ENCODE measurements around the gene SRSF11. TPM values are rescaled to one million over a fixed set of nuclear protein-coding genes. Genes with fewer than 3 reads are reported as not detected.

SRSF11 gene
- total and polyA plus RNA-seq, 4 donors: 36.8 to 130 (median 96.6) TPM

- TF ChIP-seq, protein P1, sequence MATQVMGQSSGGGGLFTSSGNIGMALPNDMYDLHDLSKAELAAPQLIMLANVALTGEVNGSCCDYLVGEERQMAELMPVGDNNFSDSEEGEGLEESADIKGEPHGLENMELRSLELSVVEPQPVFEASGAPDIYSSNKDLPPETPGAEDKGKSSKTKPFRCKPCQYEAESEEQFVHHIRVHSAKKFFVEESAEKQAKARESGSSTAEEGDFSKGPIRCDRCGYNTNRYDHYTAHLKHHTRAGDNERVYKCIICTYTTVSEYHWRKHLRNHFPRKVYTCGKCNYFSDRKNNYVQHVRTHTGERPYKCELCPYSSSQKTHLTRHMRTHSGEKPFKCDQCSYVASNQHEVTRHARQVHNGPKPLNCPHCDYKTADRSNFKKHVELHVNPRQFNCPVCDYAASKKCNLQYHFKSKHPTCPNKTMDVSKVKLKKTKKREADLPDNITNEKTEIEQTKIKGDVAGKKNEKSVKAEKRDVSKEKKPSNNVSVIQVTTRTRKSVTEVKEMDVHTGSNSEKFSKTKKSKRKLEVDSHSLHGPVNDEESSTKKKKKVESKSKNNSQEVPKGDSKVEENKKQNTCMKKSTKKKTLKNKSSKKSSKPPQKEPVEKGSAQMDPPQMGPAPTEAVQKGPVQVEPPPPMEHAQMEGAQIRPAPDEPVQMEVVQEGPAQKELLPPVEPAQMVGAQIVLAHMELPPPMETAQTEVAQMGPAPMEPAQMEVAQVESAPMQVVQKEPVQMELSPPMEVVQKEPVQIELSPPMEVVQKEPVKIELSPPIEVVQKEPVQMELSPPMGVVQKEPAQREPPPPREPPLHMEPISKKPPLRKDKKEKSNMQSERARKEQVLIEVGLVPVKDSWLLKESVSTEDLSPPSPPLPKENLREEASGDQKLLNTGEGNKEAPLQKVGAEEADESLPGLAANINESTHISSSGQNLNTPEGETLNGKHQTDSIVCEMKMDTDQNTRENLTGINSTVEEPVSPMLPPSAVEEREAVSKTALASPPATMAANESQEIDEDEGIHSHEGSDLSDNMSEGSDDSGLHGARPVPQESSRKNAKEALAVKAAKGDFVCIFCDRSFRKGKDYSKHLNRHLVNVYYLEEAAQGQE (IDR thresholded peaks at IDR 0.05): no peak
- TF ChIP-seq, protein P2, sequence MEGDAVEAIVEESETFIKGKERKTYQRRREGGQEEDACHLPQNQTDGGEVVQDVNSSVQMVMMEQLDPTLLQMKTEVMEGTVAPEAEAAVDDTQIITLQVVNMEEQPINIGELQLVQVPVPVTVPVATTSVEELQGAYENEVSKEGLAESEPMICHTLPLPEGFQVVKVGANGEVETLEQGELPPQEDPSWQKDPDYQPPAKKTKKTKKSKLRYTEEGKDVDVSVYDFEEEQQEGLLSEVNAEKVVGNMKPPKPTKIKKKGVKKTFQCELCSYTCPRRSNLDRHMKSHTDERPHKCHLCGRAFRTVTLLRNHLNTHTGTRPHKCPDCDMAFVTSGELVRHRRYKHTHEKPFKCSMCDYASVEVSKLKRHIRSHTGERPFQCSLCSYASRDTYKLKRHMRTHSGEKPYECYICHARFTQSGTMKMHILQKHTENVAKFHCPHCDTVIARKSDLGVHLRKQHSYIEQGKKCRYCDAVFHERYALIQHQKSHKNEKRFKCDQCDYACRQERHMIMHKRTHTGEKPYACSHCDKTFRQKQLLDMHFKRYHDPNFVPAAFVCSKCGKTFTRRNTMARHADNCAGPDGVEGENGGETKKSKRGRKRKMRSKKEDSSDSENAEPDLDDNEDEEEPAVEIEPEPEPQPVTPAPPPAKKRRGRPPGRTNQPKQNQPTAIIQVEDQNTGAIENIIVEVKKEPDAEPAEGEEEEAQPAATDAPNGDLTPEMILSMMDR (IDR thresholded peaks at IDR 0.05; ENCODE audit: low read depth, low read length, missing input control): no peak
Measured at GRCh38 chr1:70204600-70204999, 16.6 kb upstream of the SRSF11 start (continued).

DNA sequence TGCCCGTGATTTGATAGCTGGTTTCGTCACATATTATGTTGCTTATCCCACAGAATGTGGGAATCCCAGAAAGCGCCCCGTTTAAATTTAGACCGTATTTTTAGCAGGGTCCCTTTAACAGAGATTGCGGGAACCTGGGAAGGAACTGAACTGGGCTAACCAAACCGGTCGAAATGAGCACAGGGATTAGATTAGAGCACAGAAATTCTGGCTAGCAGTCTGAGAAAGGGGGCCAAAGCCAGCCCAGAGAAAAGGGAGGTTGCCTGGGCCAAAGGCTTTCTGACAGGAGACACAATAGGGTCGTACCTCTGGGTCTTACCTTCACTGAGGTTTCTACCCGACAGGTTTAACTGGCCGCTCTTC, 16.1 kb upstream of the SRSF11 start:
- Histone ChIP-seq H3K4me3 (ENCODE audit: low read depth in 1 of 3, low read length in 3 of 3) (peak overlapping the region; percentile 65 to 97 (median 92)), H3K27me3 (ENCODE audit: control insufficient read depth in 4 of 4, insufficient read depth in 4 of 4, low read length in 3 of 4) (no peaks in the 10 kb centered on the region), H3K4me1 (ENCODE audit: control insufficient read depth in 4 of 4, insufficient read depth in 4 of 4, low read length in 3 of 4) (peaks cover 6 to 36% (median 23%) of the 10 kb centered on the region in 4 donors), H3K9me3 (ENCODE audit: control insufficient read depth in 4 of 4, low read length in 3 of 4) (no peaks in the 10 kb centered on the region), H3K36me3 (ENCODE audit: control insufficient read depth in 4 of 4, insufficient read depth in 3 of 4, low read depth in 1 of 4, low read length in 3 of 4) (peaks cover 0 to 4% (median 1%) of the 10 kb centered on the region in 4 donors), H3K27ac (ENCODE audit: low read depth in 1 of 2, low read length in 2 of 2) (peak overlapping the region; percentile 80 to 85), H3K9ac (ENCODE audit: low read depth in 1 of 2, low read length in 2 of 2) (peak overlapping the region; percentile 88 to 95)
- TF ChIP-seq, protein P3, sequence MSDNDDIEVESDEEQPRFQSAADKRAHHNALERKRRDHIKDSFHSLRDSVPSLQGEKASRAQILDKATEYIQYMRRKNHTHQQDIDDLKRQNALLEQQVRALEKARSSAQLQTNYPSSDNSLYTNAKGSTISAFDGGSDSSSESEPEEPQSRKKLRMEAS (IDR thresholded peaks at IDR 0.05): no peak
- no peak for DNase-seq (ENCODE audit: low spot score)
- WGBS: under 1% methylated on average over 11 of the region's 11 CpGs

GRCh38 chr1:70205434-70206118, 15.6 kb upstream of the SRSF11 start, which contains the start of gene LRRC40:
Gene LRRC40 (minus strand): TSS chr1:70205579. CDS start chr1:70205540, 39 bp downstream.
- no peaks in the 10 kb centered on the region for H3K27me3 ChIP-seq (ENCODE audit: control insufficient read depth in 4 of 4, insufficient read depth in 4 of 4, low read length in 3 of 4)
- H3K4me1 ChIP-seq (ENCODE audit: control insufficient read depth in 4 of 4, insufficient read depth in 4 of 4, low read length in 3 of 4): peaks cover 6 to 36% (median 23%) of the 10 kb centered on the region in 4 donors
- under 1% methylated on average over 47 of the region's 47 CpGs for WGBS
- DNase-seq (ENCODE audit: low spot score): peak; percentile 96
- H3K36me3 ChIP-seq (ENCODE audit: control insufficient read depth in 4 of 4, insufficient read depth in 3 of 4, low read depth in 1 of 4, low read length in 3 of 4): peaks cover 0 to 4% (median 1%) of the 10 kb centered on the region in 4 donors
- H3K9ac ChIP-seq (ENCODE audit: low read depth in 1 of 2, low read length in 2 of 2): peak within 1 kb of the TSS; percentile 88 to 97
- no peaks in the 10 kb centered on the region for H3K9me3 ChIP-seq (ENCODE audit: control insufficient read depth in 4 of 4, low read length in 3 of 4)
- peak within 1 kb of the TSS; percentile 80 to 85 for H3K27ac ChIP-seq (ENCODE audit: low read depth in 1 of 2, low read length in 2 of 2)
- H3K4me3 ChIP-seq (ENCODE audit: low read depth in 1 of 3, low read length in 3 of 3): peak within 1 kb of the TSS; percentile 65 to 97 (median 92)
- TF ChIP-seq HNF4G (IDR thresholded peaks at IDR 0.05) (peak; percentile 89), FOXA2 (IDR thresholded peaks at IDR 0.05) (no peak), ATF3 (IDR thresholded peaks at IDR 0.05) (peak; percentile 22), NR2F2 (IDR thresholded peaks at IDR 0.05) (no peak), FOXA1 (IDR thresholded peaks at IDR 0.05) (peak; percentile 66), JUND (IDR thresholded peaks at IDR 0.05) (peak in 1 of 2 donors; percentile 43), ZBTB33 (IDR thresholded peaks at IDR 0.05) (peak; percentile 95), YY1 (IDR thresholded peaks at IDR 0.05) (peak; percentile 95), RXRA (IDR thresholded peaks at IDR 0.05) (peak; percentile 34 to 59), TAF1 (conservative IDR thresholded peaks at IDR 0.05) (peak; percentile 50), EGR1 (IDR thresholded peaks at IDR 0.05; ENCODE audit: low read depth in 2 of 2) (peak in 1 of 2 donors; percentile 45)
- TF ChIP-seq, protein P3 (IDR thresholded peaks at IDR 0.05): peak; percentile 79
- TF ChIP-seq, protein P1 (IDR thresholded peaks at IDR 0.05): peak; percentile 73
- TF ChIP-seq, protein P2 (IDR thresholded peaks at IDR 0.05; ENCODE audit: low read depth, low read length, missing input control): no peak

Data from liver (tissue), 9 donors.